ENCODE results near the gene SEMA6B. TPM values are rescaled to one million over a fixed set of nuclear protein-coding genes. Genes with fewer than 3 reads are reported as not detected.

Gene SEMA6B
- total RNA-seq, 6 donors from 2014 or later: 3.4 to 33.1 (median 7.6) TPM

DNA sequence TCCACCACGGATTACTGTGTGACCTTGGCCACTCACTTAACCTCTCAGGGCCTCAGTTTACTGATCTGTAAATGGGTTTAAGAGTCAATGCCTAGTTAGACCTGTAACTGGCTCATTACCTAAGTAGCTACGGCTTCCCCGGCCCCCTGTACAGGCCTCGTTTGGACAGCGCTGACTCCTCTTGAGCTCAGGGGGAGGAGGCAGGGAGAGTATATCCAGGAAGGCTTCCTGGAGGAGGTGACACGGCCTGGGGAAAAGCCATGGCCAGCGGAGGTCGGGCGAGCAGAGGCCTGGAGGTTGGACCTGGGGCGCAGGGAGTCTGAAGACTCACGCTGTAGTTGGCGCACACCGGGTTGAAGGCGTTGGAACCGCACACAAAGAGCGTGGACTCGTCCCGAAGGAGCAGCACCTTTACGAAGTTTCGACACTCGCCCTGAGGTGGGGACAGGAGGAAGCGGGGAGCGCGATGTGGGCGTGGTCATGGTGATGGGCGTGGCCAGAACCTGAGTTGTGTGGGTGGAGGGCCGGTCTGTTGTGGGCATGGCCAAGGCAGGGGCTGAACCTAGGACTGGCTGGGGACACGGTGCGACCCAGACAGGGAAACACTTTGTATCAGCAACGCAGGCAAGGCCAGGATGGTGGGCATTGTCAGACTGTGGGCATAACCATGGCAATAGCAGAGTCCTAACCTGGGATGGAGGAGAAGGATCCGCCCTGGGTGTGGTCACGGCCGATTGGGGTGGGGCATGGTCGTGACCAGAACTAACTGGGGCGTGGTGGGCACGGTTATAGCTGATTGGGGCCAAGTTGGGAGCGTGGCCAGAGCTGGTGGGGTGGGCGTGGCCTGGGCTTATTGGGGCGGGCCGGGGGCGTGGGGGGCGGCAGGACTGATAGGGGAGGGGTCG lies 3.6 kb downstream of the SEMA6B start:
- 77 to 85% methylated on average over 42 to 43 of the region's 43 CpGs for WGBS, 2 donors
- Histone ChIP-seq H3K4me1 (peaks cover 5 to 22% (median 12%) of the 10 kb centered on the region in 4 donors), H3K27me3 (no peaks in the 10 kb centered on the region), H3K36me3 (peaks cover 0 to 44% (median 0%) of the 10 kb centered on the region in 4 donors), H3K27ac (no peak overlapping the region), H3K4me3 (no peak overlapping the region), H3K9me3 (no peaks in the 10 kb centered on the region)
- peak in 1 of 2 donors; percentile 65 for DNase-seq
- ATAC-seq (ENCODE audit: low FRiP score in 2 of 2): no peak
- TF ChIP-seq POLR2AphosphoS5 (IDR thresholded peaks at IDR 0.05) (no peak), EP300 (IDR thresholded peaks at IDR 0.05) (no peak), POLR2A (IDR thresholded peaks at IDR 0.05) (no peak)

- Histone ChIP-seq H3K9me3 (no peaks in the 10 kb centered on the region), H3K4me3 (no peak overlapping the region), H3K36me3 (peaks cover 0 to 54% (median 0%) of the 10 kb centered on the region in 4 donors), H3K27me3 (no peaks in the 10 kb centered on the region), H3K4me1 (peaks cover 5 to 19% (median 10%) of the 10 kb centered on the region in 4 donors), H3K27ac (no peak overlapping the region)
- WGBS, 2 donors: 81 to 87% methylated on average over 2 to 7 of the region's 7 CpGs
- no peak for ATAC-seq (ENCODE audit: low FRiP score in 2 of 2)
- TF ChIP-seq EP300 (IDR thresholded peaks at IDR 0.05) (no peak), POLR2AphosphoS5 (IDR thresholded peaks at IDR 0.05) (no peak), CTCF (IDR thresholded peaks at IDR 0.05) (no peak), POLR2A (IDR thresholded peaks at IDR 0.05) (no peak)
- DNase-seq: no peak
These were observed 4.8 kb downstream of the SEMA6B start for GRCh38 chr19:4554717-4555116.

DNA sequence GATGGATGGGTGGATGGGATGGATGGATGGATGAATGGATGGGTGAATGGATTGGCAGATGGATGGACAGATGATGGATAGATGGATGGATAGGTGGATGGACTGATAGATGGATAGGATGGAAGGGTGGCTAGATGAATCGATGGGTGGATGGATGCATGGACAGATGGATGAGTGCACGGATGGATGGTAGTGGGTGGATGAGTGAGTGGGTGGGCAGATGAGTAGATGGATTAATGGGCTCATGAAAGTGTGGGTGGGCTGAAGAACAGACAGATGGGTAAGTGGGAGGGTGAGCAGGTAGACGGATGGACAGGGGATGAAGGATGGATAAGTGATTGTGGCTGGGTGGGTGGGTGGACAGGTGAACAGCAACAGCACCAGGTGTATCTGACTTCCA lies 5.7 kb downstream of the SEMA6B start:
- no peak for ATAC-seq (ENCODE audit: low FRiP score in 2 of 2)
- Histone ChIP-seq H3K36me3 (peaks cover 0 to 59% (median 0%) of the 10 kb centered on the region in 4 donors), H3K4me1 (peaks cover 5 to 16% (median 7%) of the 10 kb centered on the region in 4 donors), H3K27me3 (no peaks in the 10 kb centered on the region), H3K4me3 (no peak overlapping the region), H3K9me3 (no peaks in the 10 kb centered on the region), H3K27ac (no peak overlapping the region)
- DNase-seq: no peak
- 76 to 77% methylated on average over 3 of the region's 3 CpGs for WGBS, 2 donors
- TF ChIP-seq EP300 (IDR thresholded peaks at IDR 0.05) (no peak), POLR2AphosphoS5 (IDR thresholded peaks at IDR 0.05) (no peak), CTCF (IDR thresholded peaks at IDR 0.05) (no peak)

DNA sequence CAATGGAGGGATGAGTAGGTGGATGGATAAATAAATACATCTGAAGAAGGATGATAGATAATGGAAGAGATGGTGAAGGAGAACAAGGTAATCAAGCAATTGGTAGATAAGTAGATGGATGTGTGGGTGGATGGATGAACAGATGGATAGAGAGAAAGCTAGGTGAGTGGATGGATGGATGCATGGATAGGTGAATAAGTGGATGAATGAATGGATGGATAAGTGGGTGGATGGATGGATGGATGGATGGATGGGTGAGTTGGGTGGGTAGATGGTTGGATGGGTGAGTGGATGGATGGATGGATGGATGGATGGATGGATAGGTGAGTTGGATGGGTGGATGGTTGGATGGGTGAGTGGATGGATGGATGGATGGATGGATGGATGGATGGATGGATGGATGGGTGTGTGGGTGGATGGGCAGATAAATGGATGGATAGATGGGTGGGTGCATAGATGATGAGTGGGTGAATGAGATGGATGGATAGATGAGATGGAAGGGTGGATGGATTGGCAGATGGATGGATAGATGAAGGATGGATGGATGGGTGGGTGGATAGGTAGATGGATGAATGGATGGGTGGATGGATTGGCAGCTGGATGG lies 6.3 kb downstream of the SEMA6B start:
- ATAC-seq (ENCODE audit: low FRiP score in 2 of 2) (no peak), DNase-seq (no peak)
- Histone ChIP-seq H3K27ac (no peak overlapping the region), H3K4me1 (peaks cover 2 to 11% (median 3%) of the 10 kb centered on the region in 4 donors), H3K27me3 (no peaks in the 10 kb centered on the region), H3K9me3 (no peaks in the 10 kb centered on the region), H3K4me3 (no peak overlapping the region), H3K36me3 (peaks cover 0 to 61% (median 0%) of the 10 kb centered on the region in 4 donors)
- TF ChIP-seq EP300 (IDR thresholded peaks at IDR 0.05) (no peak), CTCF (IDR thresholded peaks at IDR 0.05) (no peak), POLR2AphosphoS5 (IDR thresholded peaks at IDR 0.05) (no peak), POLR2A (IDR thresholded peaks at IDR 0.05) (no peak)

GRCh38 chr19:4552525-4552819 lies 7.0 kb downstream of the SEMA6B start:
- Histone ChIP-seq H3K4me3 (no peak overlapping the region), H3K27ac (no peak overlapping the region), H3K36me3 (peaks cover 0 to 65% (median 0%) of the 10 kb centered on the region in 4 donors), H3K27me3 (no peaks in the 10 kb centered on the region), H3K4me1 (peaks cover 0 to 4% (median 0%) of the 10 kb centered on the region in 4 donors), H3K9me3 (no peaks in the 10 kb centered on the region)
- TF ChIP-seq POLR2A (IDR thresholded peaks at IDR 0.05) (no peak), CTCF (IDR thresholded peaks at IDR 0.05) (no peak), POLR2AphosphoS5 (IDR thresholded peaks at IDR 0.05) (no peak), EP300 (IDR thresholded peaks at IDR 0.05) (no peak)
- no peak for ATAC-seq (ENCODE audit: low FRiP score in 2 of 2)
- 83 to 88% methylated on average over 10 to 18 of the region's 18 CpGs for WGBS, 2 donors
- no peak for DNase-seq
